ENCODE measurements around the gene PIGW.
A peak's percentile ranks its signal among the peaks of the same experiment; 100 is the strongest.
"Not testable (repeated sequence)": the region's sequence is repeated elsewhere in the genome, so short reads cannot be mapped to it uniquely, and the experiment has no call there.

The PIGW gene

GRCh38 chr17:36534840-36535668 is at the start of gene PIGW, which contains the start of gene MYO19:
TSS of gene PIGW (plus strand) at chr17:36534987. CDS start at chr17:36537102, 2,115 bp downstream.
TSS of gene MYO19 (minus strand) at chr17:36534868. CDS start at chr17:36532538, 2,330 bp downstream.
- peak; percentile 92 for DNase-seq (ENCODE audit: low read depth)

GRCh38 chr17:36485027-36485426 is 49.8 kb upstream of the PIGW start:
- no peak for DNase-seq (ENCODE audit: low read depth)

GRCh38 chr17:36485805-36486203 is 49.0 kb upstream of the PIGW start:
- DNase-seq (ENCODE audit: low read depth) = no peak

DNA sequence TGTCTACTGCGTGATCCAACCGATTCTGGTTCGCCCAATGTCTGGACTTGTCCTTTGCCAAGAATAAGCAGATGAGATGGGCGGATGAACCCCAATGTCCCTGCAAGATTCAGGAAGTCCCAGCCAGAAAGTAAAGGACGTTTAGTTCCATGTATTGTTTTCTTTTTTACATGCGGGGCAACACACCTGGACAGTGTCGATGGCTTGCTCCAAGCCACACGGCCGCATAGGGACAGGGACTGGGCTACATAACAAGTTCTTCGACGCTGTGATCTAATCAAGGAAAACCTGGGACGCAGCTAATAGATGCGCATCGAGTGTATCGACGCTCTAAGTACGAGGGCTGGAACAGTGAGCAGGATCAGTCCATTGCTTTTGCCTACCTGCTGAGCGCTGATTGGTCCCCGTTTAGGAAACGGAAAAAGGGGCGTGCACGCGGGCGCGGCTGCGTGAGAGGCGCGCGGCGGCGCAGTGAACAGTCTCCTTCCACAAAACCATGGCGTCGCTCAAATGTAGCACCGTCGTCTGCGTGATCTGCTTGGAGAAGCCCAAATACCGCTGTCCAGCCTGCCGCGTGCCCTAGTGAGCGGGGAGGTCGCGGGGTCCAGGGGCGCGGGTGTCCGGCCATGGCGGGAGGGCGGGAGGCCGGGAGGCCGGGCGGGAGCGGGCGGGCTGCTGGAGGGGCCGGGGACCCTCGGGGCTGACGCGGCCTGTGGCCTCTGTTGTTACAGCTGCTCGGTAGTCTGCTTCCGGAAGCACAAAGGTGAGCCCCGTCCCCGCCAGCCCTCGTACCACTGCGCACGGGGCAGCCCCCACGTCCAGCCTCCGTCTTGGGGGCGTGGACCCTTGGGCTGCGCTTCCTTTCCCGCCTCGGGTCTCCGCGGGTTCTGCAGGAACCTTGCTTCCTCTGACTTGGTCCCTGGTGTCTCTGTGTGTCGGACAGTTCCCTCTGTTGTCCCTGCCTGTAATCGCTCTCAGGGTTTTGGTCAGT is 48.3 kb upstream of the PIGW start, which contains the start of gene ZNHIT3:
TSS of gene ZNHIT3 (plus strand) at position 478 of the 991 bp plus-strand sequence. CDS start at position 497, 19 bp downstream.
- DNase-seq (ENCODE audit: low read depth) = peak; percentile 87

DNA sequence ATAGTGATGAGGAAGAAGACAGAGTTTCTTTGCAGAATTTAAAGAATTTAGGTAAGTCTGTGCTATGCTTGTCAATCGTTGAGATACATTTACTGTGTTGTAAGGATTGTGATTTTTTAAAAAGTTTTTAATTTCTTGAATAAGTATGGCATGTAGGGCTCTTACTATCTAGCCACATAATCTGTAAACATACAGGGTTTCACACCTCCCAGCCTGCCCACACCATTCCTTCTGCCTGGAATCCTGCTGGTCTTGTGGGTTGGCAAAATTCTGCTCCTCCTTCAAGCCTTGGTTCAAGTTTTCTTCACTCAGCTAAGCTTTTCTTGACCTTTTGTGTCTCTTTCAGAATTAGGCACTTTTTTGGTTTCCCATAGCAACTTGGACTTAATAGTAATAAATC is 40.8 kb upstream of the PIGW start:
- no peak for DNase-seq (ENCODE audit: low read depth)

GRCh38 chr17:36494674-36495073 is 40.1 kb upstream of the PIGW start:
- DNase-seq (ENCODE audit: low read depth) = no peak

- DNase-seq (ENCODE audit: low read depth) = no peak
Measured at GRCh38 chr17:36495076-36495578, 39.7 kb upstream of the PIGW start.

GRCh38 chr17:36496018-36496789 is 38.6 kb upstream of the PIGW start:
- DNase-seq (ENCODE audit: low read depth) = no peak

- DNase-seq (ENCODE audit: low read depth) = no peak
Measured at GRCh38 chr17:36498155-36498554, 36.6 kb upstream of the PIGW start.

DNA sequence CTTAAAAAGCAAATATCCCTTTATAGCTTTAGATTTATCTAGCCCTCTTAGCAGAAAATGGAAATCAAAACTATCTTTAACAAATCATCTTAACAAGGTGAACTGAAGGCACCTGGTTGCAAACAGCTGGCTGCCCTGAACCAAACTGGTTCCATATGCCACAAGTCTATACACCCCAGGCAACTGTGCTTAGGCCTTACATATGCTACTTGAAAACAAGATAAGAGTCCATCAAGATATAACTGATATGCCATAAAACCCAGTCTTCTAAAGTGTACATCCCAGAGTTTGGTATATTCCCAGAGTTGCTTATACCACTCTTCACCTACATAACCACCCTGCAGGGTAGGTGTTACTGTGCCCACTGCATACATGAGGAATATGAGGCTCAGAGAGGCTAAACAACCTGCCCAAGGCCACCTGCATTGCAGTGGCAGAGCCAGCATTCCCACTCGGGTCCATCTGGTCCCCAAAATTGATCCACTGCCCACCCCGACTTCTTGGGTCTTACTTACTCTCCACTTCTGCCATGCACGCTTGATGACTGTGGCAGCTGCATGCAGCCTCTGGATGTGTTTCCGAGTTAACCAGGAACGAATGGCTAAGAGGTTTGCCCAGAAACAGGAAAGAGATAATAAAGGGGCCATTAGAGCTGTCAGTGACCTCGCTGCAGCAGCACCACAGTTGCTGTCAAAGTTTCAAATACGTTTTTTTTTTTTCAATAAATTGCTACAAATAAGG is 36.1 kb upstream of the PIGW start:
- no peak for DNase-seq (ENCODE audit: low read depth)

DNA sequence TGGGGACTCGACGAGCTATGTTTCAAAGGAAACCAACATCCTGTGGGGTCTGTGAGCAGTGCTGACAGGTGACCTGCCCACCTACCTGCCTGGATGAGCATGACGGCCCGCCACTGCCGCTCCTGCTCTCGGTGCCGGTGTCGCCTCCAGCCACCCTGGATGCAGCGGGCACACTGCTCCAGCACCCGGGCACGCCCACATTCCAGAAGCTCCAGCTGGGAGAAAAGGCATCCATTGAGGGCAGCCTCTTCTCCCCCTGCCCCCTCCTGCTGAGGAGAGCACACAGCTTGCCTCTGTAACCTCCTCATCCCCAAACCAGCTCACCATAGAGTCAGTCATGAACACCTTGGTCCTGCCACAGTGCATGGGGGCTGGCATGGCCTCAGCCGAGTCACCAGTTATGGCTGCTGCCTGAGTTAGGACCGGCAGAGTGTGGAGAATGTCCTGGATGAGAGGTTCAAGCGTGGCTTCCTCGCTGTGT is 34.0 kb upstream of the PIGW start:
- no peak for DNase-seq (ENCODE audit: low read depth)

- no peak for DNase-seq (ENCODE audit: low read depth)
Measured at GRCh38 chr17:36501351-36501750, 33.4 kb upstream of the PIGW start.

- no peak for DNase-seq (ENCODE audit: low read depth)
Measured at GRCh38 chr17:36501963-36502362, 32.8 kb upstream of the PIGW start.

- DNase-seq (ENCODE audit: low read depth) = no peak
Measured at GRCh38 chr17:36503456-36504155, 31.2 kb upstream of the PIGW start.

- DNase-seq (ENCODE audit: low read depth) = no peak
Measured at GRCh38 chr17:36504156-36504545, 30.6 kb upstream of the PIGW start.

GRCh38 chr17:36505171-36505570 is 29.6 kb upstream of the PIGW start:
- DNase-seq (ENCODE audit: low read depth) = no peak

- DNase-seq (ENCODE audit: low read depth) = no peak
Measured at GRCh38 chr17:36506249-36506826, 28.4 kb upstream of the PIGW start.

DNA sequence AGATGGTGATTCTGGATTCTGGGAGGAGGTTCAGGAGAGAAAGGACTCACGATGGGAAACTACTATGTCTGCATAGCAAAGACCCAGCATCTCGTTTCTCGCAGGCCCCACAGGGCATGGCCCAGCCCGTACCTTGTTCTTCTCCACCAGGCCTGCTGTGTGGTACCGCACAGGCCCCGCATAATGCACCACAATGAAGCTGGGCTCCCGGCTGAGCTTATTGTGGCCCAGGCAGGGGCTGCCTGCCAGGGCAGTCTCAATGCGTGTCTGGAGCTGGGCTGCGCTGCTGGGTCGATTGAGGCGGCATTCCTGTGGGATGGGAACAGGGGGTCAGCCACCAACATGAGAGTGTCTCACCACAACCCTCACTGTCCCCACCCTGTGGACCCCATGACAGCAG is 28.0 kb upstream of the PIGW start:
- no peak for DNase-seq (ENCODE audit: low read depth)

DNA sequence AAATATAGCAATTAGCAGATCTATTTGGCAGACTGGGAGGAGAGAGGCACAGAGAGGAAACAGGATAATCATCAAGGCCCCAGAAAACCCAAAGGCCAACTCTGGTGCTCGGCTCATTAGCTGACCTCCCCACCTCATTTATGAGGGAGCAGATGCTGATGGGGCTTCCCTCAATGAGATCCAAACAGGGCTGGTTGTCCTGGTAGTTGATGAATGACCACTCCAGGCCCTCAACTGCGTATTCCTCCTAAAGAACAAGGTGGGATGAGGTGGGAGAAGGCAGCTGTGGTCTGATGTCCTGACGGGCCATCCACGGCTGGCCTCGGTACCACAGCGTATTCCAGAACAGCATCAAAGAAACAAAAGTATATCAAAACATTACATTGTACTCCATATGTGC is 27.5 kb upstream of the PIGW start:
- DNase-seq (ENCODE audit: low read depth) = no peak

DNA sequence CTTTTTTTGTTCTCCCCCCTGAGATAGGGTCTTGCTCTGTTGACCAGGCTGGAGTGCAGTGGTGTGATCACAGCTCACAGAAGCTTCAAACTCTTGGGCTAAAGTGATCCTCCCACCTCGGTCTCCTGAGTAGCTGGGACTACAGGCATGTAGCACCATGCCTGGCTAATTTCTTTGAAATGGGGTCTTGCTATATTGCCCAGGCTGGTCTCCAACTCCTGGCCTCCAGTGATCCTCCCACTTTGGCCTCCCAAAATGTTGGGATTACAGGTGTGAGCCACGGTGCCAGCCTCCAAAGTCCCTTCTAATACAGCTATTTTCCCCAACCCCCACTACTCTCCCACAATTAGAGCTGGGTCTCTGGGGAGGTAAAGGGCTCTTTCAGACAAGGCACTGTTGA is 26.3 kb upstream of the PIGW start:
- DNase-seq (ENCODE audit: low read depth) = not testable (repeated sequence)
